CD4-positive, alpha-beta T cell (primary cell): ENCODE measurements around the gene PROCR. TPM values are rescaled to one million over a fixed set of nuclear protein-coding genes. Genes with fewer than 3 reads are reported as not detected.
"Not testable (repeated sequence)": the region's sequence is repeated elsewhere in the genome, so short reads cannot be mapped to it uniquely, and the experiment has no call there.

Source experiments
- ATAC-seq: fragments of 200-7000 bp; cut with Tn5 transposase; one replicate; pipeline ENCODE4 v1.10.0; 2022; ENCODE audit warnings: mild to moderate bottlenecking; ENCODE audit not compliant: poor library complexity
- CTCF ChIA-PET: fragments of 350-600 bp; sonication (Branson Sonifier 250); formaldehyde crosslinking; loops from one replicate; lab custom pipeline; 2021; ENCODE audit warnings: antibody characterized with exemption, inconsistent platforms; lab: Charles Lee
- POLR2A ChIA-PET: fragments of 350-600 bp; sonication (Branson Sonifier 250); formaldehyde crosslinking; loops from one replicate; lab custom pipeline; 2021; ENCODE audit warnings: antibody characterized with exemption, inconsistent platforms; lab: Charles Lee
- DNase-seq, 14 experiments: peaks; one replicate each; pipeline ENCODE4 v3.0.0-alpha.2; 2013 to 2020; ENCODE audit warnings: mixed read lengths in 2 of 14
- H3K27ac ChIP-seq, 2 donors: one replicate each; pipeline versions ENCODE4 v1.5.1 to v1.7.0; 2013; ENCODE audit warnings: low read length in 2 of 2, low read depth in 1 of 2, mild to moderate bottlenecking in 1 of 2
- H3K27me3 ChIP-seq, 2 experiments: 1 replicate in 1 of 2; 2 replicates in 1 of 2; pipeline versions ENCODE4 v1.6.1 to v1.7.0; 2013; ENCODE audit warnings: low read length in 2 of 2, control low read depth in 1 of 2, mild to moderate bottlenecking in 1 of 2, moderate library complexity in 1 of 2; ENCODE audit not compliant: insufficient read depth in 2 of 2, control insufficient read depth in 1 of 2
- H3K36me3 ChIP-seq: one replicate; pipeline ENCODE4 v1.6.1; 2013; ENCODE audit warnings: low read length, control low read depth; ENCODE audit not compliant: insufficient read depth
- H3K4me1 ChIP-seq: one replicate; pipeline ENCODE4 v1.6.1; 2013; ENCODE audit warnings: low read length, control low read depth; ENCODE audit not compliant: insufficient read depth
- H3K4me3 ChIP-seq: one replicate; pipeline ENCODE4 v1.5.1; 2013; ENCODE audit warnings: mild to moderate bottlenecking, low read length, moderate library complexity
- H3K9me3 ChIP-seq, 2 experiments: 1 replicate in 1 of 2; 2 replicates in 1 of 2; pipeline versions ENCODE4 v1.6.1 to v1.7.0; 2013; ENCODE audit warnings: low read length in 2 of 2, mild to moderate bottlenecking in 2 of 2, control low read depth in 1 of 2, moderate library complexity in 1 of 2; ENCODE audit not compliant: control insufficient read depth in 1 of 2, insufficient read depth in 1 of 2
- H3K27ac Mint-ChIP-seq: one replicate; pipeline ENCODE4 v1.8.0; 2020; ENCODE audit warnings: mixed read lengths
- H3K27me3 Mint-ChIP-seq: one replicate; pipeline ENCODE4 v1.8.0; 2021; ENCODE audit warnings: mixed read lengths
- H3K36me3 Mint-ChIP-seq: one replicate; pipeline ENCODE4 v1.8.0; 2021; ENCODE audit warnings: low read depth, mixed read lengths
- H3K4me1 Mint-ChIP-seq: one replicate; pipeline ENCODE4 v1.8.0; 2021; ENCODE audit warnings: low read depth, mixed read lengths
- H3K4me3 Mint-ChIP-seq: one replicate; pipeline ENCODE4 v1.8.0; 2020; ENCODE audit warnings: mild to moderate bottlenecking, mixed read lengths
- H3K9me3 Mint-ChIP-seq: one replicate; pipeline ENCODE4 v1.8.0; 2020; ENCODE audit warnings: mixed read lengths
- intact Hi-C, 2 experiments: fragments of 100-400 bp; cut with DNase I in 1 of 2; cut with micrococcal nuclease in 1 of 2; formaldehyde crosslinking; loops; one replicate each; pipeline versions ENCODE4 v1.15.1 to v1.9.0; 2023 to 2025; cut with DNase I, micrococcal nuclease
- total RNA-seq, 174 experiments: library from RNA in 2 of 174; stranded (reverse) in 2 of 174; gene quantifications; one replicate each; pipeline ENCODE4 v1.2.3 and lab custom pipeline; 2021 to 2026
- TF ChIP-seq, protein P1 (sequence below): fragments of 200-600 bp; IDR thresholded peaks from one replicate; pipeline ENCODE4 v1.8.0; 2022; ENCODE audit warnings: antibody characterized with exemption, mild to moderate bottlenecking

Gene PROCR
- total RNA-seq, 2 experiments from 2014 or later: 0.33 to 0.61 TPM

DNA sequence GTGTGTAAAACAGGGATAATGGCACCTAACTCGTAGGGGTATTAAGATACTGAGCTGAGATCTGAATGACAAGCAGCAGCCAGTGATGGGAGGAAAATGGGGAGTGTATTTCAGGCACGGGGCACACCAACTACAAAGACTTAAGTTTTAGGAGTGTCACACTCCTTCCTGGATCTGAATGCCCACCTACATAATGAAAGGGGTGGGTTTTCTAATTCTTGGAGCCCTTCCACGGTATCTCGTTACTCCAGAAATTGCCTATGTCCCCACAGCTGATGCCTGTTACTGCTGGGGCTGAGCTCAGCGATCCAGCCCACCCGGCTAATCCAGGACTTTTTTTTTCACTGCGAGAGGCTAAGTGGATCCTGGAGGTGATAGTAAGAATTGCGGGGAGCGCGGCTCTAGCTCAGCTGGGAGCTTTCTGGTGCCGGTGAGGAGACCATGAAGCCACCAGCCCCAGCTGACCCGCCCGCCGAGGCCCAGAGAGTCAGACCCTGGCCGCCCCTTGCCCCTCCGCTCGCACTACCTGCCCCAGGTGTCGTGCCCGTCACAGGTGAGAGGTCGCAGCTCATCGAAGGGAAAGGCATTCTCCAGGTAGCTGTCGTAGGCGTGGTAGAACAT lies 25.5 kb upstream of the PROCR start:
- Mint-ChIP-seq H3K36me3 (peaks cover 40% of the 10 kb centered on the region), H3K27me3 (no peaks in the 10 kb centered on the region), H3K4me3 (peak overlapping the region; percentile 96), H3K4me1 (peaks cover 49% of the 10 kb centered on the region), H3K9me3 (no peaks in the 10 kb centered on the region), H3K27ac (peak overlapping the region; percentile 93)
- intact Hi-C loops: loop anchor here (2.0 to 10.0 kb wide), 6 partner anchors 54 to 844 kb away; partner anchors contain the start of genes AHCY (in 1 of the 2), GGT7 (in 1 of the 2), MMP24OS (in 1 of the 2) and TRPC4AP (in 1 of the 2)
- DNase-seq (peak in 4 of 14 experiments; percentile 4 to 13 (median 8)), ATAC-seq (peak; percentile 22)
- ChIA-PET POLR2A (interaction anchor here (0.5 to 2.0 kb wide), 14 partner anchors 13 to 808 kb away, joined by 3 to 16 read pairs (median 6); partner anchors contain the start of genes CPNE1, ITCH, MMP24OS and RBM12), CTCF (interaction anchor here (0.7 to 2.1 kb wide), 7 partner anchors 12 to 808 kb away, joined by 3 to 15 read pairs (median 3); partner anchors contain the start of gene SCAND1)
- Histone ChIP-seq H3K27ac (peak overlapping the region; percentile 37 to 55), H3K9me3 (no peaks in the 10 kb centered on the region), H3K4me1 (peaks cover 32% of the 10 kb centered on the region), H3K27me3 (no peaks in the 10 kb centered on the region), H3K36me3 (peaks cover 21% of the 10 kb centered on the region), H3K4me3 (peak overlapping the region; percentile 77)
- TF ChIP-seq, protein P1, sequence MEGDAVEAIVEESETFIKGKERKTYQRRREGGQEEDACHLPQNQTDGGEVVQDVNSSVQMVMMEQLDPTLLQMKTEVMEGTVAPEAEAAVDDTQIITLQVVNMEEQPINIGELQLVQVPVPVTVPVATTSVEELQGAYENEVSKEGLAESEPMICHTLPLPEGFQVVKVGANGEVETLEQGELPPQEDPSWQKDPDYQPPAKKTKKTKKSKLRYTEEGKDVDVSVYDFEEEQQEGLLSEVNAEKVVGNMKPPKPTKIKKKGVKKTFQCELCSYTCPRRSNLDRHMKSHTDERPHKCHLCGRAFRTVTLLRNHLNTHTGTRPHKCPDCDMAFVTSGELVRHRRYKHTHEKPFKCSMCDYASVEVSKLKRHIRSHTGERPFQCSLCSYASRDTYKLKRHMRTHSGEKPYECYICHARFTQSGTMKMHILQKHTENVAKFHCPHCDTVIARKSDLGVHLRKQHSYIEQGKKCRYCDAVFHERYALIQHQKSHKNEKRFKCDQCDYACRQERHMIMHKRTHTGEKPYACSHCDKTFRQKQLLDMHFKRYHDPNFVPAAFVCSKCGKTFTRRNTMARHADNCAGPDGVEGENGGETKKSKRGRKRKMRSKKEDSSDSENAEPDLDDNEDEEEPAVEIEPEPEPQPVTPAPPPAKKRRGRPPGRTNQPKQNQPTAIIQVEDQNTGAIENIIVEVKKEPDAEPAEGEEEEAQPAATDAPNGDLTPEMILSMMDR: no peak

DNA sequence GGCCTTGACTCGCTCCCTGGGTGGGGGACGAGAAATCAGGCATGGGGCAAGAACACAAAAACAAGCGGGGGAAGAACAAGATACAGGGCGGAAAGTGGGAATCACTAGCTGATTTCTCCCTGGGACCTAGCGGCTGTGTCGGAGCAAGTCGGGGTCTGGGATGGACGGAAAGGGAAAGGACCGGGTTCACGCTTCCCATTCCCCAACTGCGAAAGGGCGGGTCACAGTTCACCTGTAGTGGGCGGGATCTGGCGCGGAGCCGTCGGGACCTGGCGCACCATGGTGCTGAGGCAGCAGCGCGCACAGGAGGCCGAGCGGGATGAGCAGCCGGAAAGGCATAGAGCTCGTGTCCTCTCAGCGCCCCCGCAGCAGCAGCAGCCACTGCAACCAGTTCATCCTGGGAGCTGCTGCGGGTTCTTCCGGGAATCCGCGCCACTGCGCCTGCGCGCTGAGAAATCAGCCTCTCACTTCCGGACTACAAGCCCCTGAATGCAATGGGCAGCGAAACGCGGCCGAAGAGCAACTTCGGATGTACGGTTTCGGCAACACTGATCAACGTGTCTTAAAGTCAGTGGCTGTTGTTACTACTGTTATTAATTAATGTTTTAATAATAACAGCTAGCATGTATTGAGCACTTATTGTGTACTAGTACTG lies 24.8 kb upstream of the PROCR start, which contains the start of gene EDEM2:
TSS of gene EDEM2 (minus strand) at position 417 of the 655 bp plus-strand sequence. CDS start at position 339, 78 bp downstream.
- intact Hi-C loops: loop anchor here (2.0 to 10.0 kb wide), 6 partner anchors 54 to 845 kb away; partner anchors contain the start of genes AHCY (in 1 of the 2), GGT7 (in 1 of the 2), MMP24OS (in 1 of the 2) and TRPC4AP (in 1 of the 2)
- Mint-ChIP-seq H3K9me3 (no peaks in the 10 kb centered on the region), H3K36me3 (peaks cover 33% of the 10 kb centered on the region), H3K27me3 (no peaks in the 10 kb centered on the region), H3K4me1 (peaks cover 44% of the 10 kb centered on the region), H3K4me3 (peak within 1 kb of the TSS; percentile 96), H3K27ac (peak within 1 kb of the TSS; percentile 93)
- TF ChIP-seq, protein P1: no peak
- H3K4me1 ChIP-seq: peaks cover 32% of the 10 kb centered on the region
- H3K27me3 ChIP-seq: no peaks in the 10 kb centered on the region
- H3K36me3 ChIP-seq: peaks cover 14% of the 10 kb centered on the region
- ChIA-PET CTCF (interaction anchor here (0.7 to 2.1 kb wide), 6 partner anchors 51 to 807 kb away, joined by 3 to 15 read pairs (median 3); partner anchors contain the start of gene SCAND1), POLR2A (interaction anchor here (0.5 to 2.0 kb wide), 19 partner anchors 13 to 1034 kb away, joined by 3 to 16 read pairs (median 4); partner anchors contain the start of genes ACSS2, CPNE1, ITCH and MMP24OS)
- DNase-seq: peak; percentile 83 to 97 (median 92)
- ATAC-seq: peak; percentile 85
- H3K9me3 ChIP-seq: no peaks in the 10 kb centered on the region
- peak within 1 kb of the TSS; percentile 77 for H3K4me3 ChIP-seq
- peak within 1 kb of the TSS; percentile 37 to 55 for H3K27ac ChIP-seq

DNA sequence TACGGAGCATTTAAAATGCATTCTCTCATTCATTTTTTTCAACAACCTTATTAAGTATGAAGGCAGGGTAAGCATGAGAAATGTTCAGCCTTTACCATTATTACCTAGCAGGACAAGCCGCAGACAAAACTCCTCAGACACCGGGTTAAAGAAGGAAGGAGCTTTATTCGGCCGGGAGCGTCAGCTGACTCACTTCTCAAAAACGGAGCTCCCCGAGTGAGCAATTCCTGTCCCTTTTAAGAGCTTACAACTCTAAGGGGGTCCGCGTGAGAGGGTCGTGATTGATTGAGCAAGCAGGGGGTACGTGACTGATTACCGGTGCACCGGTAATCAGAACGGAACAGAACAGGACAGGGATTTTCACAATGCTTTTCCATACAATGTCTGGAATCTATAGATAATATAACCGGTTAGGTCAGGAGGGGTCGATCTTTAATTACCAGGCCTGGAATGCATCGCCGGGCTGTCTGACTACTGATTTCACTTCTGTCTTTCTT lies 24.2 kb upstream of the PROCR start:
- H3K36me3 ChIP-seq, H3K27me3 ChIP-seq, H3K9me3 ChIP-seq, H3K9me3 Mint-ChIP-seq, H3K27me3 Mint-ChIP-seq: not testable (repeated sequence)
- H3K36me3 Mint-ChIP-seq: peaks cover 28% of the 10 kb centered on the region
- Histone ChIP-seq H3K4me1 (peaks cover 32% of the 10 kb centered on the region), H3K4me3 (peak overlapping the region; percentile 77), H3K27ac (peak overlapping the region; percentile 37 to 55)
- peak; percentile 18 for ATAC-seq
- peak overlapping the region; percentile 93 for H3K27ac Mint-ChIP-seq
- H3K4me1 Mint-ChIP-seq: peaks cover 42% of the 10 kb centered on the region
- H3K4me3 Mint-ChIP-seq: peak overlapping the region; percentile 96
- ChIA-PET POLR2A (interaction anchor here (0.5 to 2.0 kb wide), 15 partner anchors 12 to 1035 kb away, joined by 3 to 16 read pairs (median 4); partner anchors contain the start of genes ACSS2, CPNE1, MMP24OS and RBM12), CTCF (interaction anchor here (0.9 to 2.1 kb wide), 5 partner anchors 52 to 807 kb away, joined by 3 to 15 read pairs (median 3); partner anchors contain the start of gene SCAND1)
- DNase-seq: peak in 3 of 14 experiments; percentile 18 to 51 (median 23)
- intact Hi-C loops: loop anchor here (2.0 to 10.0 kb wide), 6 partner anchors 55 to 845 kb away; partner anchors contain the start of genes TRPC4AP (in 2 of the 2), AHCY (in 1 of the 2), GGT7 (in 1 of the 2) and MMP24OS (in 1 of the 2)
